Natural killer cell (primary cell): ENCODE data around the gene DNM1. TPM values are rescaled to one million over a fixed set of nuclear protein-coding genes. Genes with fewer than 3 reads are reported as not detected.

ENCODE experiments used
- ATAC-seq, 3 donors: fragments of 150-1000 bp in 2 of 3; fragments of 200-7000 bp in 1 of 3; cut with Tn5 transposase; 1 replicate in 1 of 3; 2 replicates in 2 of 3; pipeline ENCODE4 v1.10.0; 2021; ENCODE audit warnings: mild to moderate bottlenecking in 2 of 3, moderate library complexity in 2 of 3
- DNase-seq, 2 donors: peaks; one replicate each; pipeline versions ENCODE4 v3.0.0 to v3.0.0-alpha.2; 2013 to 2021; ENCODE audit warnings: mixed read lengths in 1 of 2
- H3K27ac ChIP-seq: one replicate; pipeline ENCODE4 v1.5.1; 2013; ENCODE audit warnings: mild to moderate bottlenecking, low read length
- H3K27me3 ChIP-seq: one replicate; pipeline ENCODE4 v1.6.1; 2013; ENCODE audit warnings: low read length; ENCODE audit not compliant: control insufficient read depth, insufficient read depth
- H3K36me3 ChIP-seq: one replicate; pipeline ENCODE4 v1.6.1; 2013; ENCODE audit warnings: low read length; ENCODE audit not compliant: control insufficient read depth, insufficient read depth
- H3K4me1 ChIP-seq: one replicate; pipeline ENCODE4 v1.6.1; 2013; ENCODE audit warnings: low read length; ENCODE audit not compliant: control insufficient read depth, insufficient read depth
- H3K4me3 ChIP-seq: one replicate; pipeline ENCODE4 v1.5.1; 2013; ENCODE audit warnings: low read length
- H3K9me3 ChIP-seq: one replicate; pipeline ENCODE4 v1.6.1; 2013; ENCODE audit warnings: low read length; ENCODE audit not compliant: control insufficient read depth, insufficient read depth
- H3K27ac Mint-ChIP-seq, 2 donors: one replicate each; pipeline ENCODE4 v1.8.0; 2022; ENCODE audit warnings: mild to moderate bottlenecking in 2 of 2, mixed read lengths in 2 of 2, moderate library complexity in 1 of 2
- H3K27me3 Mint-ChIP-seq, 2 donors: one replicate each; pipeline ENCODE4 v1.8.0; 2022; ENCODE audit warnings: low read depth in 2 of 2, mixed read lengths in 2 of 2
- H3K36me3 Mint-ChIP-seq: one replicate; pipeline ENCODE4 v1.8.0; 2022; ENCODE audit warnings: mixed read lengths
- H3K4me1 Mint-ChIP-seq, 2 donors: one replicate each; pipeline ENCODE4 v1.8.0; 2022; ENCODE audit warnings: mixed read lengths in 2 of 2
- H3K4me3 Mint-ChIP-seq: one replicate; pipeline ENCODE4 v1.8.0; 2022; ENCODE audit warnings: mild to moderate bottlenecking, moderate library complexity, mixed read lengths
- H3K9me3 Mint-ChIP-seq, 2 donors: one replicate each; pipeline ENCODE4 v1.8.0; 2022; ENCODE audit warnings: mixed read lengths in 2 of 2
- WGBS: methylation state at CpG from one replicate; pipeline ENCODE4 v1.1.7; 2013; ENCODE audit warnings: missing lambda C conversion rate; ENCODE audit not compliant: insufficient coverage; 5-methylcytosine and 5-hydroxymethylcytosine counted together
- intact Hi-C: fragments of 100-400 bp; cut with micrococcal nuclease; formaldehyde crosslinking; loops from one replicate; pipeline ENCODE4 v1.14.2; 2022
- total RNA-seq, 4 donors: library from RNA; stranded (reverse); fragments of 120-200 nt in 1 of 4; gene quantifications; one replicate each; pipeline versions ENCODE4 v1.2.3 to v1.2.4, GENCODE V29; 2013 to 2022
- TF ChIP-seq, protein P1 (sequence below): fragments of 200-600 bp; IDR thresholded peaks from one replicate; pipeline ENCODE4 v1.8.0; 2022; ENCODE audit warnings: antibody characterized with exemption

DNM1 gene
- total RNA-seq, 3 donors from 2014 or later (not counting 1 experiment from before 2014, with no cell fraction given), result 1.4 to 8.1 (median 2.6) TPM

DNA sequence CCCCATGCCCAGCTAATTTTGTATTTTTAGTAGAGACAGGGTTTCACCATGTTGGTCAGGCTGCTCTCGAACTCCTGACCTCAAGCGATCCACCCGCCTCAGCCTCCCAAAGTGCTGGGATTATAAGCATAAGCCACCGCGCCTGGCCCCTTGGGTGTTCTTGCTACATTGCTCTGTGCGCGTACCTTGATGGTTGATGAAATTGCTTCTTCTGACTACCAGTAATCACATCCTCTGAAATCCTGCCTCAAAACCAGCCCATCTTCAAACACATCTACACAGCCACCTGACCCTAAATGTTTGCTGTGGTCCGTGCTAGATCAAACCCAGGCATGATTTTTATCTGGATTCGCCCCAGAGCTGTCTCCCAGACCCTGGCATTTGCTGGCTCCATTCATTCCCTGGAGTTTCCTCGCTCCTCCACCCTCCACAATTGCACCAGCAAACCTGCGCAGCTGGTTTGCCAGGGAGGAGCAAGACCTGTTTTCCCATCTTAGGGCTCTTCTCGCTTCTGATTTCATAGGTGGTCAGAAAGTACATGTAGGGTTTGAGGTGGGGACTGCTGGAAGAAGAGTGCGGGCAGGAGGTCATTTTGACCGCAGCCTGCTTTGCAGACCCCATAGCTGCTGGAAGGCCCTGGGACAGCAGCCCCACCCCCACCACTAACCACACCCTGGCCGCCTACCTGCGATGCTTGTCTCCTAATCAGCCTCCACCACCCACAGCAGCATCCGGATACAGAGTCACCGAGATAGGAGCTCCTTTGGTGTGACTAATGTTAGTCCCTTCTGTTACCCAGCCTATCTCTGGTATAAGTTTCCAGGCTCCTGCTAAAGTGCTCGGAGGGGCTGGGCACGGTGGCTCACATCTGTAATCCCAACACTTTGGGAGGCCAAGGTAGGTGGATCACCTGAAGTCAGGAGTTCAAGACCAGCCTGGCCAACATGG lies 95.6 kb downstream of the DNM1 start:
- intact Hi-C loops, result no loop called here
- H3K4me1 Mint-ChIP-seq, result no peaks in the 10 kb centered on the region

DNA sequence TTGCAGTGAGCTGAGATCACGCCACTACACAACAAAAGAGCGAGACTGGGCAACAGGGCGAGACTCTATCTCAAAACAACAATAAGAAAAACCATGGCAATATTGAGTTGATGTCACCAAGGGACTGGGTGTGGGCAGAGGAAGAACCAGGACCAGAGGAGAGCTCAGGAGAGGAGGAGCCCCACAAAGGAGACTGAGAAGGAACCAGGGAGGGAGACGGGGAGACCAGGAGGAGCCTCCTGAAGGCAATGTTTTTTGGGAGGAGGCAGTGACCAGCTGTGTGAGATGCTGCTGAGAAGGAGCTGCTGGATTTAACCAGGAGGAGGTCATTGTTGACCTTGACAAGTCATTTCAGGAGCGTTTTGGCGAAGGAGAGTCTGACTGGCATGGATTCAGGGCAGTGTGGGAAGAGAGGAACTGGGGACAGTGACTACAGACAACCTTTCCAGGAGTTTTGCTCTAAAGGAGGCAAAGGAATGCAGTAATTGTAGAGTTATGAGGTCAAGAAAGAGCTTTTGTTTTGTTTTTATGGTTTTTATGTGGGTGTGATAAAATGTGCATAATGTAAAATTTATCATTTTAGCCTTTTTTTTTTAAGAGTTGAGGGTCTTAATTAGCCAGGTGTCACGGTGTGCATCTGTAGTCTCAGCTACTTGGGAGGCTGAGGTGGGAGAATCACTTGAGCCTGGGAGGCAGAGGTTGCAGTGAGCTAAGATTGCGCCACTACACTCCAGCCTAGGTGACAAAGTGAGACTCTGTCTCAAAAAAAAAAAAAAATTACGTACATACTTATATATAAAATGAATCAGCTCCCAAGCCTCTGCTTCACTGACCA lies 101.2 kb downstream of the DNM1 start:
- ATAC-seq, result no peak
- peaks cover 5% of the 10 kb centered on the region for H3K36me3 ChIP-seq
- H3K27me3 ChIP-seq, result no peaks in the 10 kb centered on the region
- H3K4me1 ChIP-seq, result no peaks in the 10 kb centered on the region
- WGBS, result 93% methylated on average over 5 of the region's 9 CpGs
- Mint-ChIP-seq H3K4me1 (no peaks in the 10 kb centered on the region), H3K27ac (no peak overlapping the region), H3K9me3 (no peaks in the 10 kb centered on the region), H3K4me3 (no peak overlapping the region), H3K36me3 (no peaks in the 10 kb centered on the region), H3K27me3 (no peaks in the 10 kb centered on the region)
- no peak overlapping the region for H3K4me3 ChIP-seq
- DNase-seq, result no peak
- TF ChIP-seq, protein P1, sequence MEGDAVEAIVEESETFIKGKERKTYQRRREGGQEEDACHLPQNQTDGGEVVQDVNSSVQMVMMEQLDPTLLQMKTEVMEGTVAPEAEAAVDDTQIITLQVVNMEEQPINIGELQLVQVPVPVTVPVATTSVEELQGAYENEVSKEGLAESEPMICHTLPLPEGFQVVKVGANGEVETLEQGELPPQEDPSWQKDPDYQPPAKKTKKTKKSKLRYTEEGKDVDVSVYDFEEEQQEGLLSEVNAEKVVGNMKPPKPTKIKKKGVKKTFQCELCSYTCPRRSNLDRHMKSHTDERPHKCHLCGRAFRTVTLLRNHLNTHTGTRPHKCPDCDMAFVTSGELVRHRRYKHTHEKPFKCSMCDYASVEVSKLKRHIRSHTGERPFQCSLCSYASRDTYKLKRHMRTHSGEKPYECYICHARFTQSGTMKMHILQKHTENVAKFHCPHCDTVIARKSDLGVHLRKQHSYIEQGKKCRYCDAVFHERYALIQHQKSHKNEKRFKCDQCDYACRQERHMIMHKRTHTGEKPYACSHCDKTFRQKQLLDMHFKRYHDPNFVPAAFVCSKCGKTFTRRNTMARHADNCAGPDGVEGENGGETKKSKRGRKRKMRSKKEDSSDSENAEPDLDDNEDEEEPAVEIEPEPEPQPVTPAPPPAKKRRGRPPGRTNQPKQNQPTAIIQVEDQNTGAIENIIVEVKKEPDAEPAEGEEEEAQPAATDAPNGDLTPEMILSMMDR, result no peak
- intact Hi-C loops, result no loop called here
- no peak overlapping the region for H3K27ac ChIP-seq
- H3K9me3 ChIP-seq, result no peaks in the 10 kb centered on the region

More for the DNA sequence above, 95.6 kb downstream of the DNM1 start:
- Histone ChIP-seq H3K9me3 (no peaks in the 10 kb centered on the region), H3K4me3 (no peak overlapping the region), H3K4me1 (peaks cover 16% of the 10 kb centered on the region), H3K27me3 (no peaks in the 10 kb centered on the region), H3K36me3 (no peaks in the 10 kb centered on the region), H3K27ac (no peak overlapping the region)
- DNase-seq, result peak in 1 of 2 donors; percentile 1
- Mint-ChIP-seq H3K27ac (no peak overlapping the region), H3K27me3 (no peaks in the 10 kb centered on the region), H3K9me3 (no peaks in the 10 kb centered on the region), H3K4me3 (no peak overlapping the region), H3K36me3 (no peaks in the 10 kb centered on the region)
- TF ChIP-seq, protein P1, result no peak
- WGBS, result 92% methylated on average over 19 of the region's 20 CpGs
- no peak for ATAC-seq

Other genes with a start within 250 kb of the DNM1 start
- 10 to 100 TPM; 10.3 to 36.0 (median 28.2) TPM for gene EEIG1, start 222.4 kb upstream of the DNM1 start, total RNA-seq
- gene NAIF1, start 136.1 kb upstream of the DNM1 start, total RNA-seq, result 10 to 100 TPM; 11.9 to 12.6 (median 12.1) TPM
- 10 to 100 TPM; 16.8 to 19.1 (median 18.9) TPM for gene SLC25A25, start 135.1 kb upstream of the DNM1 start, total RNA-seq
- gene PTGES2, start 75.7 kb upstream of the DNM1 start, total RNA-seq, result 10 to 100 TPM; 43.4 to 57.0 (median 53.3) TPM
- under 1 TPM in 2 of 3 donors, not detected in 1; 0.82 to 0.99 TPM for gene LCN2, start 53.9 kb upstream of the DNM1 start, total RNA-seq
- 10 to 100 TPM; 61.8 to 74.0 (median 69.3) TPM for gene BBLN, start 43.1 kb upstream of the DNM1 start, total RNA-seq
- 100 to 1,000 TPM; 152 to 165 (median 159) TPM for gene CIZ1, start 11.8 kb upstream of the DNM1 start, total RNA-seq
- gene GOLGA2, start 72.6 kb downstream of the DNM1 start, total RNA-seq, result 100 to 1,000 TPM in 1 of 3 donors, 10 to 100 TPM in 2; 78.0 to 101 (median 90.9) TPM
- gene SWI5, start 72.9 kb downstream of the DNM1 start, total RNA-seq, result 1 to 10 TPM; 6.3 to 9.3 (median 8.4) TPM
- 10 to 100 TPM in 2 of 3 donors, 1 to 10 TPM in 1; 8.8 to 12.0 (median 11.3) TPM for gene TRUB2, start 119.1 kb downstream of the DNM1 start, total RNA-seq
- gene COQ4, start 119.5 kb downstream of the DNM1 start, total RNA-seq, result 10 to 100 TPM; 28.2 to 34.5 (median 30.4) TPM
- gene SLC27A4, start 137.1 kb downstream of the DNM1 start, total RNA-seq, result 10 to 100 TPM in 2 of 3 donors, 1 to 10 TPM in 1; 7.7 to 12.3 (median 11.2) TPM
- 10 to 100 TPM; 39.4 to 47.8 (median 46.7) TPM for gene URM1, start 168.0 kb downstream of the DNM1 start, total RNA-seq
- 10 to 100 TPM; 11.5 to 29.6 (median 24.2) TPM for gene CERCAM, start 217.5 kb downstream of the DNM1 start, total RNA-seq